Measurements from ENCODE around the gene MALAT1. TPM values are rescaled to one million over a fixed set of nuclear protein-coding genes. Genes with fewer than 3 reads are reported as not detected.

Gene MALAT1
- total and polyA plus RNA-seq, 2 of the 13 experiments (the other 11 are each of a cell fraction or from before 2014, with no cell fraction given) = 143 to 1,237 TPM

DNA sequence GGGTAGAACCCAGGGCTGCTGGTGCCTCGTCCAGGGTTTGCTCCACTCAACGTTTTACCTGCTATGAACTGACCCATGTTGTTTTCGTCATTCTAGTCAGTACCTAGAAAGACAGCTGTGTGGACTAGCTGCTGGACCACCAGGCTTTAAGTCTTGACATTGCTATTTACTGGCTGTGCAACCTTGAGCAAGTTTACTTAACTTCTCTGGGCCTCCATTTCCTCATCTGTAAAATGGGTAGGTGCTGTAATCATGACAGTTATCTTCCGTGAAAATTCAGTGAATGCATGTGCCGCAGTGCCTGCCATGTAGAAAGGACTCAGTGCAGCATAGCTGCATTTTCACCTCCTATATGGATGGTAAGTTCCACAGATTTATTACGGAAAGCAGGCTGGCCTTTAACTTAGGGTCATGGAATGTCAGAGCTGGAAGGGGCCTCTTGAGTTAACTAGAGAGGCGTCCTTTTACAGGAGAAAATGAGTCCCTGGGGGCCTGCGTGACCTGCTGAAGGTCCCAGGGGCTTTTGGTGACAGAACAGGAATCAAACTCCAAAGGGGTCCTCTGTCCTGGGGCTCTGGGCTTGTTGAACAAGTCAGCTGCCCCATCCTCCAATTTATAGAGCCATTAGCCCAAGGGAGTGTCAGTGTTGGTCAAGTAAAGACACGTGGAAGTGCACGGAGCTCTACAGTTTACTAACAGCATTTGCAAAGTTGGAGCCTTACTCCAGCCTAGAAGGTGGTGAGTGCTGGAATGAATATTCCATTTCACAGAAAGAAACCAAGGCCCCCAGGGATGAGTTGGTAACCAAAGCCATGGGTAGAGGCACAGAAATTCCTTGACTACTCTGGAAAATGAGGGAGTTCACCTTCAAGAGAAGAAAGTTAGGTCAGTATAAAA, 12.0 kb upstream of the MALAT1 start (continued):
- TF ChIP-seq, protein P1, sequence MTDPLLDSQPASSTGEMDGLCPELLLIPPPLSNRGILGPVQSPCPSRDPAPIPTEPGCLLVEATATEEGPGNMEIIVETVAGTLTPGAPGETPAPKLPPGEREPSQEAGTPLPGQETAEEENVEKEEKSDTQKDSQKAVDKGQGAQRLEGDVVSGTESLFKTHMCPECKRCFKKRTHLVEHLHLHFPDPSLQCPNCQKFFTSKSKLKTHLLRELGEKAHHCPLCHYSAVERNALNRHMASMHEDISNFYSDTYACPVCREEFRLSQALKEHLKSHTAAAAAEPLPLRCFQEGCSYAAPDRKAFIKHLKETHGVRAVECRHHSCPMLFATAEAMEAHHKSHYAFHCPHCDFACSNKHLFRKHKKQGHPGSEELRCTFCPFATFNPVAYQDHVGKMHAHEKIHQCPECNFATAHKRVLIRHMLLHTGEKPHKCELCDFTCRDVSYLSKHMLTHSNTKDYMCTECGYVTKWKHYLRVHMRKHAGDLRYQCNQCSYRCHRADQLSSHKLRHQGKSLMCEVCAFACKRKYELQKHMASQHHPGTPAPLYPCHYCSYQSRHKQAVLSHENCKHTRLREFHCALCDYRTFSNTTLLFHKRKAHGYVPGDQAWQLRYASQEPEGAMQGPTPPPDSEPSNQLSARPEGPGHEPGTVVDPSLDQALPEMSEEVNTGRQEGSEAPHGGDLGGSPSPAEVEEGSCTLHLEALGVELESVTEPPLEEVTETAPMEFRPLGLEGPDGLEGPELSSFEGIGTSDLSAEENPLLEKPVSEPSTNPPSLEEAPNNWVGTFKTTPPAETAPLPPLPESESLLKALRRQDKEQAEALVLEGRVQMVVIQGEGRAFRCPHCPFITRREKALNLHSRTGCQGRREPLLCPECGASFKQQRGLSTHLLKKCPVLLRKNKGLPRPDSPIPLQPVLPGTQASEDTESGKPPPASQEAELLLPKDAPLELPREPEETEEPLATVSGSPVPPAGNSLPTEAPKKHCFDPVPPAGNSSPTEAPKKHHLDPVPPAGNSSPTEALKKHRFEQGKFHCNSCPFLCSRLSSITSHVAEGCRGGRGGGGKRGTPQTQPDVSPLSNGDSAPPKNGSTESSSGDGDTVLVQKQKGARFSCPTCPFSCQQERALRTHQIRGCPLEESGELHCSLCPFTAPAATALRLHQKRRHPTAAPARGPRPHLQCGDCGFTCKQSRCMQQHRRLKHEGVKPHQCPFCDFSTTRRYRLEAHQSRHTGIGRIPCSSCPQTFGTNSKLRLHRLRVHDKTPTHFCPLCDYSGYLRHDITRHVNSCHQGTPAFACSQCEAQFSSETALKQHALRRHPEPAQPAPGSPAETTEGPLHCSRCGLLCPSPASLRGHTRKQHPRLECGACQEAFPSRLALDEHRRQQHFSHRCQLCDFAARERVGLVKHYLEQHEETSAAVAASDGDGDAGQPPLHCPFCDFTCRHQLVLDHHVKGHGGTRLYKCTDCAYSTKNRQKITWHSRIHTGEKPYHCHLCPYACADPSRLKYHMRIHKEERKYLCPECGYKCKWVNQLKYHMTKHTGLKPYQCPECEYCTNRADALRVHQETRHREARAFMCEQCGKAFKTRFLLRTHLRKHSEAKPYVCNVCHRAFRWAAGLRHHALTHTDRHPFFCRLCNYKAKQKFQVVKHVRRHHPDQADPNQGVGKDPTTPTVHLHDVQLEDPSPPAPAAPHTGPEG (CRISPR knock-in tag; IDR thresholded peaks at IDR 0.05) = no peak
- TF ChIP-seq TGIF2 (CRISPR knock-in tag; IDR thresholded peaks at IDR 0.05) (no peak), ARNT (IDR thresholded peaks at IDR 0.05) (no peak), RBAK (CRISPR knock-in tag; IDR thresholded peaks at IDR 0.05) (no peak), PHF8 (CRISPR knock-in tag; IDR thresholded peaks at IDR 0.05) (no peak), PAF1 (CRISPR knock-in tag; IDR thresholded peaks at IDR 0.05) (no peak), TRIM24 (CRISPR knock-in tag; IDR thresholded peaks at IDR 0.05) (no peak), STAG1 (CRISPR knock-in tag; IDR thresholded peaks at IDR 0.05) (no peak), ZNF629 (CRISPR knock-in tag; conservative IDR thresholded peaks at IDR 0.05) (peak; percentile 98), DNMT1 (CRISPR knock-in tag; IDR thresholded peaks at IDR 0.05) (no peak), ADNP (CRISPR knock-in tag; IDR thresholded peaks at IDR 0.05) (peak; percentile 70), MED13 (CRISPR knock-in tag; IDR thresholded peaks at IDR 0.05) (no peak), ZNF10 (CRISPR knock-in tag; IDR thresholded peaks at IDR 0.05; ENCODE audit: borderline replicate concordance, low read depth) (no peak), NFATC3 (CRISPR knock-in tag; IDR thresholded peaks at IDR 0.05) (no peak), SOX6 (IDR thresholded peaks at IDR 0.05) (no peak), SOX6 (CRISPR knock-in tag; IDR thresholded peaks at IDR 0.05) (no peak), RBM39 (IDR thresholded peaks at IDR 0.05; ENCODE audit: low read depth, low read length, poor library complexity, severe bottlenecking) (no peak), PPARG (CRISPR knock-in tag; conservative IDR thresholded peaks at IDR 0.05) (no peak), TOPORS (CRISPR knock-in tag; IDR thresholded peaks at IDR 0.05) (no peak), CHD4 (IDR thresholded peaks at IDR 0.05; ENCODE audit: borderline replicate concordance, low read length) (0 out of 2 replicates have a peak, but pooled peaks have one; percentile 47), ZNF737 (CRISPR knock-in tag; IDR thresholded peaks at IDR 0.05; ENCODE audit: borderline replicate concordance) (no peak)
- TF ChIP-seq, protein P2, sequence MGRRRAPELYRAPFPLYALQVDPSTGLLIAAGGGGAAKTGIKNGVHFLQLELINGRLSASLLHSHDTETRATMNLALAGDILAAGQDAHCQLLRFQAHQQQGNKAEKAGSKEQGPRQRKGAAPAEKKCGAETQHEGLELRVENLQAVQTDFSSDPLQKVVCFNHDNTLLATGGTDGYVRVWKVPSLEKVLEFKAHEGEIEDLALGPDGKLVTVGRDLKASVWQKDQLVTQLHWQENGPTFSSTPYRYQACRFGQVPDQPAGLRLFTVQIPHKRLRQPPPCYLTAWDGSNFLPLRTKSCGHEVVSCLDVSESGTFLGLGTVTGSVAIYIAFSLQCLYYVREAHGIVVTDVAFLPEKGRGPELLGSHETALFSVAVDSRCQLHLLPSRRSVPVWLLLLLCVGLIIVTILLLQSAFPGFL (CRISPR knock-in tag; IDR thresholded peaks at IDR 0.05) = no peak
- TF ChIP-seq, protein P3, sequence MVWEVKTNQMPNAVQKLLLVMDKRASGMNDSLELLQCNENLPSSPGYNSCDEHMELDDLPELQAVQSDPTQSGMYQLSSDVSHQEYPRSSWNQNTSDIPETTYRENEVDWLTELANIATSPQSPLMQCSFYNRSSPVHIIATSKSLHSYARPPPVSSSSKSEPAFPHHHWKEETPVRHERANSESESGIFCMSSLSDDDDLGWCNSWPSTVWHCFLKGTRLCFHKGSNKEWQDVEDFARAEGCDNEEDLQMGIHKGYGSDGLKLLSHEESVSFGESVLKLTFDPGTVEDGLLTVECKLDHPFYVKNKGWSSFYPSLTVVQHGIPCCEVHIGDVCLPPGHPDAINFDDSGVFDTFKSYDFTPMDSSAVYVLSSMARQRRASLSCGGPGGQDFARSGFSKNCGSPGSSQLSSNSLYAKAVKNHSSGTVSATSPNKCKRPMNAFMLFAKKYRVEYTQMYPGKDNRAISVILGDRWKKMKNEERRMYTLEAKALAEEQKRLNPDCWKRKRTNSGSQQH (CRISPR knock-in tag; IDR thresholded peaks at IDR 0.05; ENCODE audit: low read depth) = no peak

Data from HepG2 (cell line).